Measurements from ENCODE around the gene CCNY.
"Not testable (repeated sequence)": the region's sequence is repeated elsewhere in the genome, so short reads cannot be mapped to it uniquely, and the experiment has no call there.

Gene CCNY

GRCh38 chr10:35335133-35336083, 901 bp upstream of the CCNY start:
- DNase-seq, result no peak

GRCh38 chr10:35336921-35337823, 863 bp downstream of the CCNY start:
- no peak for DNase-seq

GRCh38 chr10:35339942-35340341, 3.6 kb downstream of the CCNY start:
- no peak for DNase-seq

GRCh38 chr10:35340975-35341374, 4.7 kb downstream of the CCNY start:
- no peak for DNase-seq

- DNase-seq, result no peak
These were observed 5.2 kb downstream of the CCNY start for GRCh38 chr10:35341521-35341920.

- DNase-seq, result no peak
These were observed 6.0 kb downstream of the CCNY start for GRCh38 chr10:35342183-35342753.

GRCh38 chr10:35343739-35344138, 7.4 kb downstream of the CCNY start:
- no peak for DNase-seq

- DNase-seq, result no peak
These were observed 9.1 kb downstream of the CCNY start for GRCh38 chr10:35345383-35345742.

GRCh38 chr10:35346248-35346647, 9.9 kb downstream of the CCNY start:
- DNase-seq, result no peak

- DNase-seq, result no peak
These were observed 10.8 kb downstream of the CCNY start for GRCh38 chr10:35347121-35347562.

GRCh38 chr10:35347899-35348608, 11.7 kb downstream of the CCNY start:
- no peak for DNase-seq

GRCh38 chr10:35348609-35349388, 12.5 kb downstream of the CCNY start:
- no peak for DNase-seq

GRCh38 chr10:35349389-35349915, 13.1 kb downstream of the CCNY start:
- DNase-seq, result no peak

GRCh38 chr10:35351021-35351420, 14.7 kb downstream of the CCNY start:
- DNase-seq, result no peak

GRCh38 chr10:35352097-35352496, 15.8 kb downstream of the CCNY start:
- no peak for DNase-seq

GRCh38 chr10:35352512-35352911, 16.2 kb downstream of the CCNY start:
- no peak for DNase-seq

GRCh38 chr10:35353395-35353794, 17.1 kb downstream of the CCNY start:
- DNase-seq, result no peak

GRCh38 chr10:35353805-35354204, 17.5 kb downstream of the CCNY start:
- no peak for DNase-seq

- DNase-seq, result not testable (repeated sequence)
These were observed 17.9 kb downstream of the CCNY start for GRCh38 chr10:35354257-35354656.

- DNase-seq, result no peak
These were observed 19.8 kb downstream of the CCNY start for GRCh38 chr10:35355971-35356724.

GRCh38 chr10:35356725-35357092, 20.4 kb downstream of the CCNY start:
- DNase-seq, result no peak

Data from NCI-H187 treated with DMSO at 0.1 percent for 48 hours (cell line).